ENCODE results near the gene RASGRP3.

The RASGRP3 gene

DNA sequence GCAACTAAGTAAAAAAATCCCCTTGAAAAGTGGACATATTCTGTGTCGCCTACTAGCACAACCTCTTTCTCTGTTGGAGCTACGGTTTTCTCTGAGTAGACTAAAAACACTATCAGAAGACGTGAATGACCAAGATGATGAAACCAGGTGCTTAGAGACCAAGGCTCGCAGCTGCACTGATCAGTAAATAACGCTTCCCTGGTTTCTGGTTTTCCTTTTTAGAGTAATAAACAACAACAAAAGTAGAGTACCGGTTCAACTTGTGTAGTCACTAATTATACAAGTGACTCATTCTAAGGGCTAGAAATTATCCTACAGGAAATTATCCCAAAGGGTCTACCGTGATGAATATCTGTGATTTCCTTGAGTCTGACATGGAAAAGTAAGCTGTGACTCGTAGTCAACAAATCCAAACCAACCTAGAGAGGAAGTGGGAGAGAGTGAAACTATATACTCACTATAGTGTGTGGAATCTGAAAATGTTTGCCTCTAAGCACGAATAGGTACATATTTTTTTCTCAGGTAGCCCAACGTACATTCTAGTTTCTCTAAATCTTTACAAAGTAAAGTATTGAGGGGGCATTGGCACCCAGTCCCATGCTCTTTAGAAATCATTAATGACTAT is 17.8 kb downstream of the RASGRP3 start:
- no peak for DNase-seq

DNA sequence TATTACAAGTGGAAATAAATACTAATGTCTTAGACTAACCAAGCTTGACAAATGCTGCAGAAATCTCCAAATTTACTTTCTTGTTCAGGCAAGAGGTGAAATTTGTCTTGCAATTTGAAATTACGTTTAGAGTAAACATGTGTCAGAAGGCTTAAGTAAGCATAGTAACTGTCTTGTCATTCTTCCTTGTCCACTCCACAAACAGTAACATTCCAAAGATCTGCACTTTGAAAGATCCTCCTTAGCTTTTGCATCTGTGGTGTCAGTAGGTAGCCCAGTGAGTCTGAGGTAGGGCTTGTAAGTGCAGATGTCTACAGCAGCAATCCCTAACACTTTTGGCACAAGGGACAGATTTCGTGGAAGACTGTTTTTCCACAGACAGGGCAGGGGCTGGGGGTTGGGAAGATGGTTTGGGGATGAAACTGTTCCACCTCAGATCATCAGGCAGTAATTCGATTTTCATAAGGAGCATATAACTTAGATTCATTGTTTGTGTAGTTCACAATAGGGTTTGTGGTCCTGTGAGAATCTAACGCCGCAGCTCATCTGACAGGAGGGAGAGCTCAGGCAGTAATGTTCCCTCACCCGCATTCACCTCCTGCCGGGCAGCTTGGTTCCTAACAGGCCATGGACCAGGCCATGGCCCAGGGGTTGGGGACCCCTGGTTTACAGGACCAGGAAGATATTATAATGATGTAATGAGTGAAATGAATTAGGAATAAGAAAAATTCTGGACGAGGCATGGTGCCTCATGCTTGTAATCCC is 18.6 kb downstream of the RASGRP3 start:
- DNase-seq = no peak

GRCh38 chr2:33495683-33496082 is 19.2 kb downstream of the RASGRP3 start:
- DNase-seq = no peak

- DNase-seq = no peak
Measured at GRCh38 chr2:33496150-33496549, 19.7 kb downstream of the RASGRP3 start.

DNA sequence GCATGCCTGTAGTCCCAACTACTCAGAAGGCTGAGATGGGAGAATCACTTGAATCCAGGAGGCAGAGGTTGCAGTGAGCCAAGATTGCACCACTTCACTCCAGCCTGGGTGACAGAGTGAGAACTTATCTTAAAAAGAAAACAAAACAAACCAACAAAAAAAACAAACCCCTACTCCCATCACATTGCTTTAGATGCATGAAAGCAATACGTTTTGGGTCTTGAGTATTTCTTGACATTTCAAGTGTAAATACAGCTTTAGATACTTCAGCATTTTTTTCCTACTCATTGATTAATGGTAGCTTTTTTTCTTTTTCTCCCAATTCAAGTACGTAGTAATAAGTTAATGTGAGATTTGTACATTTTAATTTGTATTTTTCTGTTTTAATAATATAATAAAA is 20.3 kb downstream of the RASGRP3 start:
- no peak for DNase-seq

- DNase-seq = no peak
Measured at GRCh38 chr2:33497221-33497650, 20.8 kb downstream of the RASGRP3 start.

GRCh38 chr2:33498291-33498956 is 22.0 kb downstream of the RASGRP3 start:
- DNase-seq = no peak

DNA sequence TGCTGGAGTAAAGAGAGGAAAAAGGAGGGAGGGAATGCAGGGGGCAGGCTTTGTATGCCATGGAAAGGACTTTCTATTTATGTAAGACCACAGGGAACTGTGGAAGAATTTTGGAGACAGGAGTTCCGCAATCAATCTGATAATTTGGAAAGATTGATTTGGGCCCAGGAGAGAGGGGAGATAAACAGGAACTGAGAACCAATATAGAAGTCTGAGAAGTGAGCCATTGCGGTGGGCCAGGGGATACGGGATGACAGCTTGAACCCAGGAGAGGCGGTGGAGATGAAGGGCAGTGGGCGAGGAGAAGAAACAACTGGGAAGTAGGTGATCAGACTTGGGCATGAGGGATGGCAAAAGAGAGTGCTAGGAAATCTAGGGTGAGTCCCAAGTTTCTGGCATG is 23.7 kb downstream of the RASGRP3 start:
- DNase-seq = no peak

DNA sequence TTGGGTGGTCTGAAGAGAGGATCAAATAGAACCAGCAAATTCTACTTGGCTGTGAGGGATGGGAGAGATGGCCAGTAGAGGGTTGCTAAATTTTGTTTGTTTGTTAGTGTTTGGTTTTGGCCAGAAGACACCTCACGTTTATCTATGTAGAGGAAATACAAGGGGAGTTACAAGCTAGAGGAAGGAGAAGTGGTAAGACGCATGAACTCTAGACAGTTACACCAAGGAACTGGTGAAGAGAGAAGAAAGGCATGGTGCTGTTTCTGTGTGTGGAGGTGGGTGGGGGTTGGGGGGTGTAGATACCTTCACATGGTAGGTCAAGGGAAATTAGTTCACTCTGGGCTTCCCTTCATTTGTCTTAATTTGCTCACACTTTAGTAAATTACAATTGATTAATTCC is 25.6 kb downstream of the RASGRP3 start:
- no peak for DNase-seq

GRCh38 chr2:33503002-33503401 is 26.6 kb downstream of the RASGRP3 start:
- DNase-seq = no peak

GRCh38 chr2:33505966-33506365 is 29.5 kb downstream of the RASGRP3 start:
- no peak for DNase-seq

- DNase-seq = no peak
Measured at GRCh38 chr2:33509908-33510585, 33.6 kb downstream of the RASGRP3 start.

GRCh38 chr2:33510586-33510968 is 34.1 kb downstream of the RASGRP3 start:
- no peak for DNase-seq

DNA sequence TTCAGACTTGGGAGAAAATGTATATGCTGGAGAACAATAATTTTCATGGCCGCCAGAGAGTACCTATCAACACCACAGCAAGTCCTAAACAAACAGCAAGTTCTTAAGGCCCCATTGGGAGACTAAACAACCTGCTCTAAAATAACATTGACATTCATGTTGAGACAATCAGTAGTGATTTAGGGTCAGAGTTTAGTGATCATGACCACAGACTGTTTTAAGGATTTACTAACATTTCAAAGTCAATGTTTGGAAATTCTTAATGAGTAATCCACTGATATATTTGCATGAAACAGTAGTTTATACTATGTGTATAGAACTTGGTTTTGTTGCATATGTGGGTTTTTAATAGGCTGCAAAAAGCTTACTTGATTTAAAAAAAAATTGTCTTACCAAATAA is 34.7 kb downstream of the RASGRP3 start:
- no peak for DNase-seq

- no peak for DNase-seq
Measured at GRCh38 chr2:33512112-33512511, 35.7 kb downstream of the RASGRP3 start.

DNA sequence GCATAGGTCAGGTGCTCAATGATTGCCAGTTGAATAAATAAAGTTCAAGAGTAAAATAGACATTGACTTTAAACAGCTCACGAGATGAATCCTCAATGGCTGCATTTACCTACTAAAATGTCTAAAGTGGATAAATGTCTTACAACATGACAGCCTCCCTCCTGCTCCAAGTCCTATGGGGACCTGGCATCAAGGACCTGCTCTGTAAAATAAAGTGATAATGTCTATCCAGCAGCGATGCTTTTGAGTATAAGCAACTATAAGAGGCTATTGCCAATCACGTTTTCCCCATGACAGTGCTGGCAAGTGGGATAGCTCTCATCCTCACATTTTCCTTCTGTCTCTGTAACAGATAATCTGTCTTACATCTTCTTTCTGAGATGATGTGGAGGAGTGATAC is 37.0 kb downstream of the RASGRP3 start:
- DNase-seq = no peak

GRCh38 chr2:33516456-33516995 is 40.1 kb downstream of the RASGRP3 start:
- DNase-seq = no peak

- no peak for DNase-seq
Measured at GRCh38 chr2:33518200-33518599, 41.8 kb downstream of the RASGRP3 start.

GRCh38 chr2:33518929-33519328 is 42.5 kb downstream of the RASGRP3 start:
- DNase-seq = no peak

- DNase-seq = no peak
Measured at GRCh38 chr2:33521791-33522281, 45.4 kb downstream of the RASGRP3 start.

GRCh38 chr2:33522576-33522975 is 46.1 kb downstream of the RASGRP3 start:
- DNase-seq = no peak

DNA sequence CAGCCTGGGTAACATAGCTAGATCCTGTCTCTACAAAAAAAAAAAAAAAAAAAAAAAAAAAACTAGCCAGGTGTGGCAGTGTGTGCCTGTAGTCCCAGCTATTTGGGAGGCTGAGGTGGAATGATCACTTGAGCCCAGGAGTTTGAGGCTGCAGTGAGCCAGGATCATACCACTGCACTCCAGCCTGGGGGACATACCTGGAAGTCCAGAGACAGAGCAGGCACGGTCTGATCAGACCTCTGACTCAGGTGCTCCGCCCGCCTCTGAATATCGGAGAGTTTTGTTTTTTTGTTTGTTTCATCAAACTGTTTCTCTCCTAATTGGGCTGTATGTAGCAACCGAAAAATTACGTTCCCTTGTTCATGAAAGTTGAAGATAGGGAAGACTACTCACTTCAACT is 49.2 kb downstream of the RASGRP3 start:
- DNase-seq = no peak

GRCh38 chr2:33526132-33526531 is 49.7 kb downstream of the RASGRP3 start:
- DNase-seq = no peak
